Measurements from ENCODE around the gene PNRC2.
"Not testable (repeated sequence)": the region's sequence is repeated elsewhere in the genome, so short reads cannot be mapped to it uniquely, and the experiment has no call there.

Gene PNRC2

GRCh38 chr1:23957096-23957495 lies 2.5 kb upstream of the PNRC2 start:
- no peak for DNase-seq

GRCh38 chr1:23958040-23958809 lies 1.4 kb upstream of the PNRC2 start:
- peak; percentile 51 for DNase-seq

GRCh38 chr1:23958810-23959460 lies 693 bp upstream of the PNRC2 start:
- peak; percentile 99 for DNase-seq

GRCh38 chr1:23960291-23961020 lies 828 bp downstream of the PNRC2 start:
- DNase-seq: peak; percentile 48

- peak; percentile 6 for DNase-seq
These were observed 4.1 kb downstream of the PNRC2 start for GRCh38 chr1:23963617-23964234.

GRCh38 chr1:23964235-23964668 lies 4.6 kb downstream of the PNRC2 start:
- peak; percentile 9 for DNase-seq

- peak; percentile 71 for DNase-seq
These were observed 5.4 kb downstream of the PNRC2 start for GRCh38 chr1:23964790-23965740.

GRCh38 chr1:23966973-23967493 lies 7.4 kb downstream of the PNRC2 start:
- DNase-seq: no peak

GRCh38 chr1:23967871-23968270 lies 8.2 kb downstream of the PNRC2 start:
- DNase-seq: no peak

GRCh38 chr1:23977187-23977853 lies 17.7 kb downstream of the PNRC2 start:
- DNase-seq: no peak

- DNase-seq: no peak
These were observed 18.2 kb downstream of the PNRC2 start for GRCh38 chr1:23977854-23978191.

GRCh38 chr1:23978805-23979204 lies 19.2 kb downstream of the PNRC2 start:
- no peak for DNase-seq

GRCh38 chr1:23979387-23979880 lies 19.8 kb downstream of the PNRC2 start:
- no peak for DNase-seq

- peak; percentile 99 for DNase-seq
These were observed 20.5 kb downstream of the PNRC2 start, which contains the start of gene SRSF10 for GRCh38 chr1:23979881-23980727. SRSF10 (minus strand) TSS chr1:23980327; CDS start chr1:23980255, 72 bp downstream.

- no peak for DNase-seq
These were observed 21.1 kb downstream of the PNRC2 start for GRCh38 chr1:23980728-23981070.

- no peak for DNase-seq
These were observed 25.0 kb downstream of the PNRC2 start for GRCh38 chr1:23984417-23985186.

- not testable (repeated sequence) for DNase-seq
These were observed 27.4 kb downstream of the PNRC2 start for GRCh38 chr1:23987038-23987437.

- DNase-seq: no peak
These were observed 29.6 kb downstream of the PNRC2 start for GRCh38 chr1:23989263-23989662.

GRCh38 chr1:23992011-23992410 lies 32.4 kb downstream of the PNRC2 start:
- peak; percentile 32 for DNase-seq

Measured in MV-4-11 (cell line).